Stimulated activated CD8-positive, alpha-beta memory T cell treated with anti-CD3 and anti-CD28 coated beads, Interleukin-2, amount 100 ng/mL, for 48 hours (primary cell): Measurements from ENCODE around the gene CORO7.

Source experiments
- DNase-seq, 2 donors: peaks; one replicate each; pipeline ENCODE4 v3.0.0-alpha.2; 2020; ENCODE audit warnings: low read depth in 2 of 2

Gene CORO7

DNA sequence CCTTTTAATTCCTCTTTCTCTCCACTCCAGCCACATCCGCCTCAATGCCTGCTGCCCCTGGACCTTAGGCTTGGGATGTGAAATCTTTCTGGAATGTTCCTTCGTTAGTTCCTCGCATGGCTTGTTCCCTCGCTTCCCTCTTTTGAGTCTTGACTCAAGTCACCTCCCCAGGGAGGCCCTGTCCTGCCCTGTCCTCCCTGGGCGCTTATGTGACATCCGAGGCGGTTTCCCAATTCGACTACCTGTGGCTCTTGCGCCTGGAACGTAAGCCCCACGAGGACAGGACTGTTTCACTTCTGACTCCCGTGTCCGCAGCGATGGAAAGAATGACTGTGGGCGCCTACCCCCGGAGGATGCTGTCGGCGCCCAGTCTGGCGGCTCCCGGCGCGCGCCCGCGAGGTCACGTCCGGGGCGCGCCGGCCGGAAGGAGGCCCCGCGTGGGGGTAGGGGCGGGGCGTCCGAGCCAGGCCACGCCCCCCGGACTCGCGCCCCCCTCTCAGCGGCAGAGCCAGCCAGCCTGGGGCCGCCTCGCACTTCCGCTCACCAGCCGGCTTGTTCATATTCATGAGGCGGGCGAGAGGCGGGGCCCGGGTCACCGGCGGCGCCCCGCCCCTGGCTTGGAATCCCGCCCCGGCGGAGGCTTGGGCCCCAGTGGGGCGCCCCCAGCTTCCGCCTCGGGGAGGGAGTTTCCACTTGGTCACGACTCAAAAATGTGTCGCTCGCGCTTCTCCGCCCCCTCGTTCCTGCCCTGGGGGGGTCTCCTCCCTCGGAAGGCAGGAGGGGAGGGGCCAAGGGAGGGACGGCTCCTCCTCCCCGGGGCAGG lies 109.0 kb downstream of the CORO7 start:
- DNase-seq = peak; percentile 89 to 95

DNA sequence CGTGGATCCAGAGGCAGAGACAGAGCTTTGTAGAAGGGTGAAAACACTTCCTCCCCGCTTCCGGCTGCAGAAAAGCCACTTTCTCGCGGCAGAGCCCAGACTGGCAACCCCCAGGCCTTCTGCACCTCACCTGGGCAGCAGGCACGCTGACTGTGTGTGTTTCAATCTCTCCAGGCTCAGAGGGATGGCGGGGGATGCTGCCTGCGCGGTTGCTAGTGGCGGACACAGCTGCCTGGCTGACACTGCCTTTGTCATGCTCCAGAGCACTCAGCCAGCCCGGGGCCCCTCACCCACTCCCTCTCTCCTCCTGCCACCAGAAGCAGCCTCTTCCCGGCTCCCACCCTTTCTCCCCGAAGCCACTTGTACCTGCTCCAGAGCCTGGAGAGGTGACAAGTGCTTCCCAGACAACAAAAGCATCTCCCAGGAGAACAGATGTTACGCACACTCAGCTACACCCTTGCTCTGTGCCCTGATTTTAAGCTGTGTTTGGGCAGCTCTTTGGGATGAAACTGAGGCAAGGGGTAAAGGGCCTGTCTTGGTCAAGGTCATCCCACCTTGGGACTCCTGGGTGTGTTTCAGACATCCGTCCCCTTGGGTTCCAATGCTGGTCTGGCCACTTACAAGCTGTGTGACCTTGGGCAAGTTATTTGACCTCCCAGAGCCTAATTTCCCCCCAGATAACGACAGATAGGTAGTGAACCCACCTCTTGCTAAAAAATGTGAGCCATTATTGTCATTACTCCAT lies 109.8 kb downstream of the CORO7 start:
- DNase-seq = no peak
